Measurements from ENCODE around the gene TCF23. TPM values are rescaled to one million over a fixed set of nuclear protein-coding genes. Genes with fewer than 3 reads are reported as not detected.

TCF23 gene
- total RNA-seq, 3 donors from 2014 or later: 0.05 to 0.23 TPM; not detected in 1

DNA sequence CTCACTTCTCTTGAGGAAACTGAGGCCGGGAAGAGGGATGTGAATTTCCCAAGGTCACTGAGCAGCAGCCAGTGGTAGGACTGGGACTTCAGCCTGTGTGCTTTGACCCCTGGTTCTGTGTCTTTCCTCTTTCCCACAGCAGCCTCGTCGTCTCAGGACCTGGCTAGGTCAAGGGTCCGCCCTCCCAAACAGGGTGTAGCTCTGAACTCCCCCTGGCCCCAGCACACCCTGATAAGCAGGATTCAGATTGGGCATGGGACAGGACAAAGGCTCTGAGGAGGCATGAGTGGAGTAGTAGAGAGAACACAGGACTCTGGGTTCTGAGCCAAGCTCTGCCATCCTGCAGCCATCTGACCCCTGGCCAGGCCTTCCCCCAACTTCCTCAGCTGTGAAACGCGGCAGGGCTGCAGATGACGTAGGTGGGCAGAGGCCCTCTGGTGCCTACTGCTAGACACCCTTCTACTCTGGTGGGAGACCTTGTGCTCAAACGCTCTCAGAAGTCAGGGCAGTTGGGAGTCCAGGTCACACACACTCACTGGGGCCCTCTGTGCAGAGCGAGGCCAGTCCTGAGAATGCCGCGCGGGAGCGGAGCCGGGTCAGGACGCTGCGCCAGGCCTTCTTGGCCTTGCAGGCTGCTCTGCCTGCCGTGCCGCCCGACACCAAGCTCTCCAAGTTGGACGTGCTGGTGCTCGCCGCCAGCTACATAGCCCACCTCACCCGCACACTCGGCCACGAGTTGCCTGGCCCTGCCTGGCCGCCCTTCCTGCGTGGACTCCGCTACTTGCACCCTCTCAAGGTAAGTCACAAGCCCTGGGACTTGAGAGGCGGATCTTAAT is 984 bp downstream of the TCF23 start:
- H3K36me3 ChIP-seq (ENCODE audit: low read depth): no peaks in the 10 kb centered on the region
- ATAC-seq (no peak), DNase-seq (no peak)
- no peak for TF ChIP-seq CTCF (IDR thresholded peaks at IDR 0.05)
- intact Hi-C loops (cut with DNase I, micrococcal nuclease): no loop called here
- H3K4me3 ChIP-seq: no peak overlapping the region
- no peaks in the 10 kb centered on the region for H3K4me1 ChIP-seq (ENCODE audit: low read depth)
- no peaks in the 10 kb centered on the region for H3K9me3 ChIP-seq

DNA sequence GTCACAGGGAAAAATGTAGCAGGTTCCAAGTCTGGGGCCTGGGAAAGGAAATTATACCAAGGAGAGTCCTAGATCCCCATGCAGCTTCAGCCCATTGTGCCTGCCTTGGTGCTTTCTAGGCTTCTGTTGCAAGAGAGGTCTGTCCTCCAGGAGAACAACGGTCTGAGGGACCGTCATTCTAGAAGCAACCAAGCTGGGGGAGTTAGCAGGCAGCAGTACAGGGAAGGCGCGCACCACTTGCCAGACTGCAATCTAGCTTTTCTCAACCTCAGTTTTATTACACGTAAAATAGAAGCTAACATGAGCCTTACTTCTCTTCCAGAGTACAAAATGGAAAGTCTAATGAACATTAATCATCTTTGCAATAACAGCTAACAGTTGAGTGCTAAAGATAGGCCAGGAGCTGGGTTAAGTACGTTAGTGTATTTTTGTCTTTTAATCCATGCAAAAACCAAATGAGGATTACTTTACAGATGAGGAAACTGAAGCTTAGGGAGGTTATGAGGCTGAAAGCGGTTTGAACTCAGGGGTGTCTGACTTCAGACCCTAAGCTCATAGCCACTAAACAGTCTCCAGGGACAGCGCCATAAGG is 1.9 kb downstream of the TCF23 start:
- DNase-seq (no peak), ATAC-seq (no peak)
- H3K9me3 ChIP-seq: no peaks in the 10 kb centered on the region
- no peak overlapping the region for H3K4me3 ChIP-seq
- no peak for TF ChIP-seq CTCF (IDR thresholded peaks at IDR 0.05)
- no peaks in the 10 kb centered on the region for H3K36me3 ChIP-seq (ENCODE audit: low read depth)
- intact Hi-C loops (cut with DNase I, micrococcal nuclease): no loop called here
- no peaks in the 10 kb centered on the region for H3K4me1 ChIP-seq (ENCODE audit: low read depth)

GRCh38 chr2:27152102-27152795 is 3.4 kb downstream of the TCF23 start:
- ATAC-seq (peak; percentile 76), DNase-seq (peak in 1 of 3 donors; percentile 31)
- Histone ChIP-seq H3K36me3 (ENCODE audit: low read depth) (no peaks in the 10 kb centered on the region), H3K4me1 (ENCODE audit: low read depth) (no peaks in the 10 kb centered on the region), H3K9me3 (no peaks in the 10 kb centered on the region), H3K4me3 (no peak overlapping the region)
- intact Hi-C loops (cut with DNase I, micrococcal nuclease): no loop called here
- TF ChIP-seq CTCF (IDR thresholded peaks at IDR 0.05): no peak

- DNase-seq (peak in 1 of 3 donors; percentile 41), ATAC-seq (peak; percentile 85)
- H3K9me3 ChIP-seq: no peaks in the 10 kb centered on the region
- H3K4me1 ChIP-seq (ENCODE audit: low read depth): no peaks in the 10 kb centered on the region
- intact Hi-C loops (cut with DNase I, micrococcal nuclease): no loop called here
- TF ChIP-seq CTCF (IDR thresholded peaks at IDR 0.05): no peak
- H3K36me3 ChIP-seq (ENCODE audit: low read depth): no peaks in the 10 kb centered on the region
- no peak overlapping the region for H3K4me3 ChIP-seq
These were observed 4.1 kb downstream of the TCF23 start for GRCh38 chr2:27152796-27153464.

- no peaks in the 10 kb centered on the region for H3K36me3 ChIP-seq (ENCODE audit: low read depth)
- ATAC-seq (peak; percentile 28), DNase-seq (no peak)
- H3K4me3 ChIP-seq: no peak overlapping the region
- no peaks in the 10 kb centered on the region for H3K4me1 ChIP-seq (ENCODE audit: low read depth)
- H3K9me3 ChIP-seq: no peaks in the 10 kb centered on the region
- intact Hi-C loops (cut with DNase I, micrococcal nuclease): no loop called here
- TF ChIP-seq CTCF (IDR thresholded peaks at IDR 0.05): no peak
These were observed 5.7 kb downstream of the TCF23 start for GRCh38 chr2:27154488-27154887.

All from mucosa of descending colon (tissue), 3 donors.